ENCODE results near the gene LYRM9.

DNA sequence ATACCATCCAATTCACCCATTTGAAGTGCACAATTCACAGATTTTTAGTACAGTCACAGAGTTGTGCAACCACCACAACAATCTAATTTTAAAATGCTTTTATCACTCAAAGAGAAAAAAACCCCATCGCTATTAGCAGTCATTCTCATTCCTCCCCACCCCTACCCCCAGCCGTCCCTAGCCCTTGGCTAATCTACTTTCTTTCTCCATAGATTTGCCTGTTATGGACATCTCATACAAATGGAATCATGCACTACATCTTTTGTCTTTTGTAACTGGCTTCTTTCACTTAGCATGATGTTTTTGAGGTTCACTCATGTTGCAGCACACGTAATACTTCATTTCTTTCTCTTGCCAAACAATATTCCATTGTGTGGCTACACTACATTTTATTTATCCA, 20.4 kb downstream of the LYRM9 start:
- TF ChIP-seq, protein P1, sequence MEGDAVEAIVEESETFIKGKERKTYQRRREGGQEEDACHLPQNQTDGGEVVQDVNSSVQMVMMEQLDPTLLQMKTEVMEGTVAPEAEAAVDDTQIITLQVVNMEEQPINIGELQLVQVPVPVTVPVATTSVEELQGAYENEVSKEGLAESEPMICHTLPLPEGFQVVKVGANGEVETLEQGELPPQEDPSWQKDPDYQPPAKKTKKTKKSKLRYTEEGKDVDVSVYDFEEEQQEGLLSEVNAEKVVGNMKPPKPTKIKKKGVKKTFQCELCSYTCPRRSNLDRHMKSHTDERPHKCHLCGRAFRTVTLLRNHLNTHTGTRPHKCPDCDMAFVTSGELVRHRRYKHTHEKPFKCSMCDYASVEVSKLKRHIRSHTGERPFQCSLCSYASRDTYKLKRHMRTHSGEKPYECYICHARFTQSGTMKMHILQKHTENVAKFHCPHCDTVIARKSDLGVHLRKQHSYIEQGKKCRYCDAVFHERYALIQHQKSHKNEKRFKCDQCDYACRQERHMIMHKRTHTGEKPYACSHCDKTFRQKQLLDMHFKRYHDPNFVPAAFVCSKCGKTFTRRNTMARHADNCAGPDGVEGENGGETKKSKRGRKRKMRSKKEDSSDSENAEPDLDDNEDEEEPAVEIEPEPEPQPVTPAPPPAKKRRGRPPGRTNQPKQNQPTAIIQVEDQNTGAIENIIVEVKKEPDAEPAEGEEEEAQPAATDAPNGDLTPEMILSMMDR (IDR thresholded peaks at IDR 0.05) = no peak
- no peak for TF ChIP-seq EZH2phosphoT487 (IDR thresholded peaks at IDR 0.05)
